HCT116 (cell line): ENCODE results near the gene MTHFR.

ENCODE experiments used
- ATF3 ChIP-seq: IDR thresholded peaks from 2 replicates; pipeline ENCODE4 v1.6.1; 2012
- EGR1 ChIP-seq: IDR thresholded peaks from 2 replicates; pipeline ENCODE4 v1.6.1; 2012; ENCODE audit warnings: low read depth
- ELF1 ChIP-seq: IDR thresholded peaks from 2 replicates; pipeline ENCODE4 v1.6.1; 2012; ENCODE audit warnings: low read depth, borderline replicate concordance
- EZH2 ChIP-seq: fragments of 200-600 bp; sonication (generic); IDR thresholded peaks from 2 replicates; pipeline ENCODE4 v1.6.1; 2017; ENCODE audit warnings: antibody characterized with exemption, mixed run types
- FOSL1 ChIP-seq: IDR thresholded peaks from 2 replicates; pipeline ENCODE4 v1.6.1; 2012; ENCODE audit warnings: low read depth
- POLR2A ChIP-seq: IDR thresholded peaks from 2 replicates; pipeline ENCODE4 v1.7.0; 2011; ENCODE audit warnings: borderline replicate concordance; ENCODE audit not compliant: insufficient read depth, insufficient read length; ENCODE audit errors: extremely low read depth
- POLR2AphosphoS5 ChIP-seq: IDR thresholded peaks from 2 replicates; pipeline ENCODE4 v1.6.1; 2011; ENCODE audit warnings: mild to moderate bottlenecking, low read depth, low read length, moderate library complexity
- SIN3A ChIP-seq: IDR thresholded peaks from 2 replicates; pipeline ENCODE4 v1.6.1; 2012; ENCODE audit warnings: low read depth
- YY1 ChIP-seq: IDR thresholded peaks from 2 replicates; pipeline ENCODE4 v1.6.1; 2011; ENCODE audit warnings: low read length, low read depth, moderate library complexity, mild to moderate bottlenecking; ENCODE audit not compliant: insufficient replicate concordance; ENCODE audit errors: extremely low read depth
- ZFX ChIP-seq: fragments of 450-650 bp; IDR thresholded peaks from 2 replicates; pipeline ENCODE4 v1.6.1; 2017
- TF ChIP-seq, protein P1 (sequence below), 3 experiments: fragments of 200-600 bp in 1 of 3; sonication (generic) in 1 of 3; IDR thresholded peaks in 2 of 3; conservative IDR thresholded peaks in 1 of 3; 2 replicates each; pipeline ENCODE4 v1.5.1; 2012 to 2017; ENCODE audit warnings: low read depth in 2 of 3, low read length in 2 of 3, antibody characterized with exemption in 1 of 3, borderline replicate concordance in 1 of 3, control low read depth in 1 of 3, mild to moderate bottlenecking in 1 of 3, mixed read lengths in 1 of 3, mixed run types in 1 of 3, moderate library complexity in 1 of 3; ENCODE audit not compliant: insufficient read depth in 1 of 3
- TF ChIP-seq, protein P2 (sequence below): IDR thresholded peaks from 2 replicates; pipeline ENCODE4 v1.6.1; 2012

GRCh38 chr1:11772458-11772857 lies 33.3 kb downstream of the MTHFR start:
- no peak for TF ChIP-seq EZH2
- TF ChIP-seq, protein P1, sequence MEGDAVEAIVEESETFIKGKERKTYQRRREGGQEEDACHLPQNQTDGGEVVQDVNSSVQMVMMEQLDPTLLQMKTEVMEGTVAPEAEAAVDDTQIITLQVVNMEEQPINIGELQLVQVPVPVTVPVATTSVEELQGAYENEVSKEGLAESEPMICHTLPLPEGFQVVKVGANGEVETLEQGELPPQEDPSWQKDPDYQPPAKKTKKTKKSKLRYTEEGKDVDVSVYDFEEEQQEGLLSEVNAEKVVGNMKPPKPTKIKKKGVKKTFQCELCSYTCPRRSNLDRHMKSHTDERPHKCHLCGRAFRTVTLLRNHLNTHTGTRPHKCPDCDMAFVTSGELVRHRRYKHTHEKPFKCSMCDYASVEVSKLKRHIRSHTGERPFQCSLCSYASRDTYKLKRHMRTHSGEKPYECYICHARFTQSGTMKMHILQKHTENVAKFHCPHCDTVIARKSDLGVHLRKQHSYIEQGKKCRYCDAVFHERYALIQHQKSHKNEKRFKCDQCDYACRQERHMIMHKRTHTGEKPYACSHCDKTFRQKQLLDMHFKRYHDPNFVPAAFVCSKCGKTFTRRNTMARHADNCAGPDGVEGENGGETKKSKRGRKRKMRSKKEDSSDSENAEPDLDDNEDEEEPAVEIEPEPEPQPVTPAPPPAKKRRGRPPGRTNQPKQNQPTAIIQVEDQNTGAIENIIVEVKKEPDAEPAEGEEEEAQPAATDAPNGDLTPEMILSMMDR (IDR thresholded peaks at IDR 0.05 in 2 of 3, conservative IDR thresholded peaks at IDR 0.05 in 1 of 3; ENCODE audit: borderline replicate concordance in 1 of 3, insufficient read depth in 1 of 3, low read depth in 2 of 3, low read length in 2 of 3) = no peak
- no peak for TF ChIP-seq ZFX
- TF ChIP-seq POLR2A = no peak
- TF ChIP-seq, protein P2, sequence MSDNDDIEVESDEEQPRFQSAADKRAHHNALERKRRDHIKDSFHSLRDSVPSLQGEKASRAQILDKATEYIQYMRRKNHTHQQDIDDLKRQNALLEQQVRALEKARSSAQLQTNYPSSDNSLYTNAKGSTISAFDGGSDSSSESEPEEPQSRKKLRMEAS = no peak
- no peak for TF ChIP-seq ATF3
- TF ChIP-seq POLR2AphosphoS5 = no peak
- no peak for TF ChIP-seq EGR1
- TF ChIP-seq YY1 = no peak
- TF ChIP-seq FOSL1 = no peak
- no peak for TF ChIP-seq SIN3A
- no peak for TF ChIP-seq ELF1
